ENCODE measurements around the gene RSAD2. TPM values are rescaled to one million over a fixed set of nuclear protein-coding genes. Genes with fewer than 3 reads are reported as not detected.

The RSAD2 gene
- total RNA-seq, 1 donor from 2014 or later: 0.22 TPM

GRCh38 chr2:6930923-6931647 lies 53.5 kb downstream of the RSAD2 start:
- Mint-ChIP-seq H3K27me3 (ENCODE audit: low read depth) (no peaks in the 10 kb centered on the region), H3K4me3 (ENCODE audit: unreplicated experiment) (no peak overlapping the region), H3K9me3 (ENCODE audit: low read depth) (peaks cover 6% of the 10 kb centered on the region), H3K4me1 (ENCODE audit: low read depth) (peaks cover 24% of the 10 kb centered on the region), H3K36me3 (ENCODE audit: low read depth) (peaks cover 3% of the 10 kb centered on the region), H3K27ac (ENCODE audit: unreplicated experiment) (no peak overlapping the region)
- TF ChIP-seq CTCF (IDR thresholded peaks at IDR 0.05): no peak
- DNase-seq (ENCODE audit: low spot score): no peak

GRCh38 chr2:6931753-6932152 lies 54.2 kb downstream of the RSAD2 start:
- H3K9me3 Mint-ChIP-seq (ENCODE audit: low read depth): peaks cover 6% of the 10 kb centered on the region
- no peak overlapping the region for H3K4me3 Mint-ChIP-seq (ENCODE audit: unreplicated experiment)
- H3K36me3 Mint-ChIP-seq (ENCODE audit: low read depth): peaks cover 3% of the 10 kb centered on the region
- no peak for DNase-seq (ENCODE audit: low spot score)
- H3K27me3 Mint-ChIP-seq (ENCODE audit: low read depth): no peaks in the 10 kb centered on the region
- no peak overlapping the region for H3K27ac Mint-ChIP-seq (ENCODE audit: unreplicated experiment)
- TF ChIP-seq CTCF (IDR thresholded peaks at IDR 0.05): no peak
- H3K4me1 Mint-ChIP-seq (ENCODE audit: low read depth): peaks cover 24% of the 10 kb centered on the region

DNA sequence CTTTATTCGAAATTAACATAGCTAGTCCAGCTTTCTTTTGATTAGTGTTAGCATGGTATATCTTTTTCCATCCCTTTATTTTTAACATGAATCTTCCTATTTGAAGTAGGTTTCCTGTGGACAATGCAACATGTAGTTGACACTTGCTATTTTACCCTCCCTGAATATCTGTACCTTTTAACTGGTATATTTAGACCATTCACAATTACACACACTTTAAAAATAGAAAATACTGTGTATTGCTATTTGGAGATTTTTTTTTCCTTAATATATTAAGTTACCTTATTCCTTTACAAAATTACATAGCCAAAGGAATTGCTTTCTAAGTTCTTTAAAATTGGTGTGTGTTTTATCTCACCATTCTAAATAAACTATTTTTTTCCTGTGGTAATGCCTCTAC lies 54.6 kb downstream of the RSAD2 start:
- Mint-ChIP-seq H3K4me3 (ENCODE audit: unreplicated experiment) (no peak overlapping the region), H3K36me3 (ENCODE audit: low read depth) (peaks cover 3% of the 10 kb centered on the region), H3K27ac (ENCODE audit: unreplicated experiment) (no peak overlapping the region), H3K9me3 (ENCODE audit: low read depth) (peaks cover 6% of the 10 kb centered on the region), H3K27me3 (ENCODE audit: low read depth) (no peaks in the 10 kb centered on the region), H3K4me1 (ENCODE audit: low read depth) (peaks cover 24% of the 10 kb centered on the region)
- TF ChIP-seq CTCF (IDR thresholded peaks at IDR 0.05): no peak
- no peak for DNase-seq (ENCODE audit: low spot score)

- DNase-seq (ENCODE audit: low spot score): no peak
- H3K4me1 Mint-ChIP-seq (ENCODE audit: low read depth): peaks cover 24% of the 10 kb centered on the region
- peaks cover 6% of the 10 kb centered on the region for H3K9me3 Mint-ChIP-seq (ENCODE audit: low read depth)
- no peaks in the 10 kb centered on the region for H3K27me3 Mint-ChIP-seq (ENCODE audit: low read depth)
- TF ChIP-seq CTCF (IDR thresholded peaks at IDR 0.05): no peak
- peaks cover 3% of the 10 kb centered on the region for H3K36me3 Mint-ChIP-seq (ENCODE audit: low read depth)
- H3K27ac Mint-ChIP-seq (ENCODE audit: unreplicated experiment): no peak overlapping the region
- no peak overlapping the region for H3K4me3 Mint-ChIP-seq (ENCODE audit: unreplicated experiment)
Measured at GRCh38 chr2:6932828-6933227, 55.3 kb downstream of the RSAD2 start.

GRCh38 chr2:6933911-6934310 lies 56.3 kb downstream of the RSAD2 start:
- H3K27me3 Mint-ChIP-seq (ENCODE audit: low read depth): no peaks in the 10 kb centered on the region
- H3K36me3 Mint-ChIP-seq (ENCODE audit: low read depth): peaks cover 3% of the 10 kb centered on the region
- H3K27ac Mint-ChIP-seq (ENCODE audit: unreplicated experiment): no peak overlapping the region
- H3K4me3 Mint-ChIP-seq (ENCODE audit: unreplicated experiment): no peak overlapping the region
- TF ChIP-seq CTCF (IDR thresholded peaks at IDR 0.05): no peak
- peaks cover 20% of the 10 kb centered on the region for H3K4me1 Mint-ChIP-seq (ENCODE audit: low read depth)
- H3K9me3 Mint-ChIP-seq (ENCODE audit: low read depth): peaks cover 6% of the 10 kb centered on the region
- DNase-seq (ENCODE audit: low spot score): no peak
